ENCODE measurements around the gene ZNF48.

ZNF48 gene

GRCh38 chr16:30439720-30440348 is 44.6 kb downstream of the ZNF48 start:
- no peak for DNase-seq (ENCODE audit: low read depth in 2 of 2)

DNA sequence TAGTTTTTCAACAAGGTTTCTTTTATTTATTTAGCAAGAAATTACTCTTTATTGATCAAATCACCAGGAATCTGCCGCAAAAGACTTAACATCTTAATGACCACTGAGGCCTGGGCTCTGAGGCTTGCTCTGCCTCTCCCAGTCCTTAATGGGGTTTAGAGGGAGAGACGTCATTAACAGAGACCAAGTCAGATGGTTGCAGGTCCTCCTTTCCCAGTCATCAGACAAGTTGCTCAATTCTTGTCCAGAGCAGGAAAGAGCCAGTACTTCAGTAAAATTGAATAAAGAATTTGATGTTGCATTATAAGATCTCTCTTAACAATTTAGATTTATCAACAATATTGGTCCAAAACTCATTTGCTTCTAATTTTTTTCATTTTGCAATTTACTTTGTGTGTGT is 48.4 kb downstream of the ZNF48 start:
- DNase-seq (ENCODE audit: low read depth in 2 of 2) = no peak

DNA sequence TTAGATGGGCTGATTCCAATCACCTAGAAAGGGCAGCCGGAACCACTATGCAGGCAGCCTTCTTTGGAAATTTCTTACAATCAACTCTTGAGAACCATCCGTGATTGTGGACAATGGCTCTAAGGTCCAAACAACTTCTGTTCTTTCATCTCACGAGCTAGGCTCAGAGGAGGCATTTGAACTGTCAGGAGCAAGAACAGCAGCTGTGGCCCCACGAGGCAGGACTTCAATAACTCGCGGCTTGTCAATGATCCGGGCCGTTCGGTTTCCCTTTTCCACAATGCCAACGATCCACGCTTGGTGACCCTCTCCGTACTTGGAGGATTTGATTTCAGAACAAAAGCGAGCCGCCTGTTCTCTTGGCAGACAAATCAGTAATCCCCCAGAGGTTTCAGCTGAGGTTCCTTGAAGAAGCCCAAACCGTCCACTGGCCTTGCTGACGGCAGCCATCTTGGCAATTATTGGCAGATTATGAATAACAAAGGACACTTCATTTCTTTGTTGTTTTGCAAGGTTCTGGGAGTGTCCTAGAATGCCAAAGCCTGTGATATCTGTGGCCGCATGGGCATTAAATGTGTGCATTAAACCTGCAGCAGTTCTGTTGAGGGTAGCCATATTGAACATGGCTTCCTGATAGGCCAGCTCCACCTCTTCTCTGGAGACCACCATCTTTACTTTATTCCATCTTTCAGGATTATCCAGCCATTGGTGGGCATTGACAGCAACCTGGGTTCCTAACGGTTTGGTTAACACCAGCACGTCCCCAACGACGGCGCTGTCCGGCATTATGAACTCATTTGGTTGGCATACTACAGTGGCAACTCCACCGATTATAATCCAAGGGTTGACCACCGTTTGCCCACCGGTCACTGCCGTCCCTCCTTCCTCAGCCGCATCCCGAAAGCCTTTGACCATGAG is 49.3 kb downstream of the ZNF48 start:
- DNase-seq (ENCODE audit: low read depth in 2 of 2) = no peak

DNA sequence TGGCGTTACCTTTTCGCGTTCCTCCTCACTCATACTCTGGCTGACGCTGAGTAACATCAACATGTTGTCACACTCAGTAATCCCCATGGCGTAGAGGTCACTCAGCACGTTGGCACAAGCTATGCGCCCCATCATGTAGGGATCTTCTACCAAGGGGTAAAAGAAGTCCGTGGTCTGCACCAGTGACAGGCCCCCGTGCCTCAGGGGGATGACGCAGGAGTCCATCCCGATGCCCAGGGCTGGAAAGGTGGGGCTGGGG is 49.9 kb downstream of the ZNF48 start:
- DNase-seq (ENCODE audit: low read depth in 2 of 2) = no peak

DNA sequence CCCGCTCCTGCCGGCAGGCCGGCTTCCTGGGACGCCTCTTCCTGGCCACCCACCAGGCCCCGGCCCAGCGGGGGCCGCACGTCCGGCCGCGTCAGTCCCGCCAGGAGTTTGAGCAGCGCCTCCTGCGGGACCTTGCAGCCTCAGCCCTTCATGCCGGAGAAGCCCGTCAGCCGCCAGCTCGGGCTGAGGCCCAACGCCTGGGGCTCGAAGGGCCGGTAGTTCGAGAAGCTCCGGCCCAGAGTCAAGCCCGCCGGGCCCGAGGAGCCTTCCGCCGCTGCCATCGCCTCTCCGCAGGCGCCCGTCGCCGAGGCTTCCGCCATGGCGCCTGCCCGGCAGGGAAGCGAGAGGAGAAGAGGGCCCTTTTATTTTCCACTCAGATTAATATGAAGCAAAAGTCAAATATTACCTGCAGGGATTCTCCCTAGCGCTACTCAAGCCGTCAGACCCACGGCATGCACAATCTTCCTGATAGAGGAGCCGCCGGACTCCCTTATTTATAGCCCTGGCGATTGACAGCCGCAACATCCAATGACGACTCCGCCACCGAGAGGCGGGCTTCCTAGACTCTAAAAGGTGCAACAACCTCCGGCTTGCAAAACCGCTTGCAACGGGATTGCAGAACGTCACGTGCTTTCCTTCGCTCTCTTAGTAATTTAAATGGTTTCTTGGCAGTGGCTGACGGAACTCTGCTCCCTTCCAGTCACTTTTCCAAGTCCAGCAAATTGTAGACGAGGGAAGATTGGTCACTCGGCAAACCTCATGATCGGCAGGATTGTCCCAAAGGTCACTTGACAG is 50.4 kb downstream of the ZNF48 start, which contains the start of gene SEPHS2:
SEPHS2 (minus strand) TSS at position 467 of the 795 bp plus-strand sequence; CDS start at position 320, 147 bp downstream.
- DNase-seq (ENCODE audit: low read depth in 2 of 2) = peak; percentile 95

DNA sequence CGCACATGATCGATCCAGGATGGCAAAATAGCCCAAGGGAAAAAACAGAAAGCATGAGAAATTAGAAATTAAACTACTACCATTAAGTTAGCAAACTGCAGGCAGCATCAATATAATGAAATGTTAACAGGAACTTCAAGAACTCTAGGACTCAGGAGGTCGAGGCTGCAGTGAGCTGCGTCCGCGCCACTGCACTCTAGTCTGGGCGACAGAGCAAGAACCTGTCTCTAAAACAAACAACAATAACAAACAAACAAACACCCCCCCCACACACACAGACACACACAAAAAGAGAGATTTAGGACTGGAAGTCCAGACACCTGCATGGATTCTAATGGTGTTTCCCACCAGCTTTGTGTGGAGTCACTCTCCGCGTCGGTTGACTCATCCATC is 51.0 kb downstream of the ZNF48 start:
- DNase-seq (ENCODE audit: low read depth in 2 of 2) = no peak

- DNase-seq (ENCODE audit: low read depth in 2 of 2) = no peak
These were observed 52.4 kb downstream of the ZNF48 start for GRCh38 chr16:30447512-30448226.

- no peak for DNase-seq (ENCODE audit: low read depth in 2 of 2)
These were observed 53.9 kb downstream of the ZNF48 start for GRCh38 chr16:30449116-30449435.

Measured in stimulated activated CD4-positive, alpha-beta T cell treated with anti-CD3 and anti-CD28 coated beads, Interleukin-4, amount 100 ng/mL, for 48 hours (primary cell).